ENCODE results near the gene PSMF1.
"Not testable (repeated sequence)": the region's sequence is repeated elsewhere in the genome, so short reads cannot be mapped to it uniquely, and the experiment has no call there.

The PSMF1 gene

GRCh38 chr20:1215386-1216170 is 97.2 kb downstream of the PSMF1 start:
- DNase-seq (ENCODE audit: low read depth): peak; percentile 52

- not testable (repeated sequence) for DNase-seq (ENCODE audit: low read depth)
These were observed 98.4 kb downstream of the PSMF1 start for GRCh38 chr20:1216527-1217427.

All from stimulated activated CD4-positive, alpha-beta T cell treated with anti-CD3 and anti-CD28 coated beads, Interleukin-2, amount 100 ng/mL, for 4 hours (primary cell).